Activated CD4-positive, alpha-beta T cell treated with anti-CD3 and anti-CD28 coated beads, Interleukin-2, amount 50 U/mL, for 24 hours (primary cell): Measurements from ENCODE around the gene XRN2.
A peak's percentile ranks its signal among the peaks of the same experiment; 100 is the strongest.

Experiments used
- DNase-seq, 2 donors: peaks; one replicate each; pipeline ENCODE4 v3.0.0-alpha.2; 2020; ENCODE audit warnings: low read depth in 1 of 2, low spot score in 1 of 2

Gene XRN2

GRCh38 chr20:21303061-21303871 lies at the start of gene XRN2:
Gene XRN2, plus strand, starts transcription at chr20:21303331. Its CDS starts 68 bp downstream, at chr20:21303399.
- peak; percentile 94 to 95 for DNase-seq

- no peak for DNase-seq
Observed at GRCh38 chr20:21257192-21257591, 45.9 kb upstream of the XRN2 start.

GRCh38 chr20:21258411-21258810 lies 44.7 kb upstream of the XRN2 start:
- DNase-seq, result no peak

- DNase-seq, result no peak
Observed at GRCh38 chr20:21259346-21259745, 43.8 kb upstream of the XRN2 start.

- no peak for DNase-seq
Observed at GRCh38 chr20:21262812-21263211, 40.3 kb upstream of the XRN2 start.

GRCh38 chr20:21265261-21266190 lies 37.6 kb upstream of the XRN2 start:
- DNase-seq, result no peak

GRCh38 chr20:21266191-21266536 lies 37.0 kb upstream of the XRN2 start:
- no peak for DNase-seq

- DNase-seq, result no peak
Observed at GRCh38 chr20:21269772-21270171, 33.4 kb upstream of the XRN2 start.

- no peak for DNase-seq
Observed at GRCh38 chr20:21270806-21271205, 32.3 kb upstream of the XRN2 start.

GRCh38 chr20:21272279-21272678 lies 30.9 kb upstream of the XRN2 start:
- no peak for DNase-seq

GRCh38 chr20:21272679-21273078 lies 30.5 kb upstream of the XRN2 start:
- DNase-seq, result no peak

GRCh38 chr20:21273755-21274386 lies 29.3 kb upstream of the XRN2 start:
- DNase-seq, result no peak

GRCh38 chr20:21278829-21279228 lies 24.3 kb upstream of the XRN2 start:
- no peak for DNase-seq

- DNase-seq, result no peak
Observed at GRCh38 chr20:21279706-21280521, 23.2 kb upstream of the XRN2 start.

- DNase-seq, result no peak
Observed at GRCh38 chr20:21280522-21281016, 22.6 kb upstream of the XRN2 start.

- DNase-seq, result no peak
Observed at GRCh38 chr20:21286775-21287174, 16.4 kb upstream of the XRN2 start.

- DNase-seq, result no peak
Observed at GRCh38 chr20:21288587-21289370, 14.4 kb upstream of the XRN2 start.

GRCh38 chr20:21289651-21290050 lies 13.5 kb upstream of the XRN2 start:
- no peak for DNase-seq

GRCh38 chr20:21291026-21291425 lies 12.1 kb upstream of the XRN2 start:
- no peak for DNase-seq

- no peak for DNase-seq
Observed at GRCh38 chr20:21294755-21295154, 8.4 kb upstream of the XRN2 start.
